K562 (cell line): ENCODE measurements around the gene ZNF566. TPM values are rescaled to one million over a fixed set of nuclear protein-coding genes. Genes with fewer than 3 reads are reported as not detected.

ENCODE experiments used
- ELF4 ChIP-seq: fragments of 450-650 bp; formaldehyde crosslinking; IDR thresholded peaks from 2 replicates; pipeline ENCODE4 v1.4.0; 2022; ENCODE audit warnings: missing genetic modification characterization
- EP300 ChIP-seq: IDR thresholded peaks from 2 replicates; pipeline ENCODE4 v1.6.1; 2012; ENCODE audit warnings: low read length, improper control_type of control experiment
- HNRNPK ChIP-seq: fragments of 200-400 bp; formaldehyde crosslinking; IDR thresholded peaks from one replicate; pipeline ENCODE4 v1.6.1; 2018; ENCODE audit warnings: mild to moderate bottlenecking, low read depth, low read length; ENCODE audit not compliant: poor library complexity, severe bottlenecking
- KDM2B ChIP-seq: fragments of 250-450 bp; sonication (Bioruptor Pico); IDR thresholded peaks from 2 replicates; pipeline ENCODE4 v1.8.0; 2021; ENCODE audit warnings: mild to moderate bottlenecking, moderate library complexity
- KLF6 ChIP-seq: fragments of 250-450 bp; sonication (Bioruptor Pico); IDR thresholded peaks from 2 replicates; pipeline ENCODE4 v1.4.0; 2020; ENCODE audit warnings: mild to moderate bottlenecking, moderate library complexity, borderline replicate concordance
- L3MBTL2 ChIP-seq: fragments of 450-650 bp; IDR thresholded peaks from 2 replicates; pipeline ENCODE4 v1.6.1; 2016; ENCODE audit warnings: mild to moderate bottlenecking, moderate library complexity
- MTF1 ChIP-seq: fragments of 250-450 bp; sonication (Bioruptor Pico); IDR thresholded peaks from 2 replicates; pipeline ENCODE4 v1.9.0; 2021; ENCODE audit warnings: moderate library complexity, mild to moderate bottlenecking, inconsistent platforms, borderline replicate concordance
- NFIX ChIP-seq: fragments of 250-450 bp; sonication (Bioruptor Pico); IDR thresholded peaks from 2 replicates; pipeline ENCODE4 v1.4.0; 2020; ENCODE audit warnings: low read depth, mild to moderate bottlenecking, moderate library complexity
- NFYB ChIP-seq: IDR thresholded peaks from 2 replicates; pipeline ENCODE4 v1.6.1; 2011; ENCODE audit warnings: mild to moderate bottlenecking, moderate library complexity; ENCODE audit not compliant: insufficient read length; ENCODE audit errors: extremely low read depth
- PTRF ChIP-seq: fragments of 450-650 bp; IDR thresholded peaks from 2 replicates; pipeline ENCODE4 v1.6.1; 2016; ENCODE audit warnings: mild to moderate bottlenecking, missing genetic modification characterization, missing compliant biosample characterization
- SNRNP70 ChIP-seq: fragments of 200-400 bp; formaldehyde crosslinking; optimal IDR thresholded peaks from 2 replicates; pipeline ENCODE3; 2017; ENCODE audit warnings: low read depth, low read length
- TBP ChIP-seq: optimal IDR thresholded peaks from 2 replicates; pipeline ENCODE3; 2011; ENCODE audit warnings: low read depth, low read length, improper control_type of control experiment
- TSC22D4 ChIP-seq: fragments of 450-650 bp; IDR thresholded peaks from 2 replicates; pipeline ENCODE4 v1.6.1; 2016; ENCODE audit warnings: missing genetic modification characterization, missing biosample characterization, control low read depth
- ZFP30 ChIP-seq: fragments of 250-450 bp; sonication (Bioruptor Pico); IDR thresholded peaks from 2 replicates; pipeline ENCODE4 v1.8.0; 2022; ENCODE audit warnings: moderate library complexity, mild to moderate bottlenecking, inconsistent platforms, borderline replicate concordance
- ZKSCAN1 ChIP-seq: fragments of 150-350 bp; IDR thresholded peaks from 2 replicates; pipeline ENCODE4 v1.6.1; 2016; ENCODE audit warnings: low read depth, low read length
- ZNF133 ChIP-seq: fragments of 250-450 bp; sonication (Bioruptor Pico); IDR thresholded peaks from 2 replicates; pipeline ENCODE4 v1.4.0; 2020; ENCODE audit warnings: mild to moderate bottlenecking
- ZNF3 ChIP-seq: fragments of 250-450 bp; sonication (Bioruptor Pico); IDR thresholded peaks from 2 replicates; pipeline ENCODE4 v1.5.0; 2021; ENCODE audit warnings: mild to moderate bottlenecking, moderate library complexity
- polyA plus RNA-seq, 8 experiments: library from polyadenylated mRNA; depleted of rRNA in 4 of 8; stranded (reverse) in 5 of 8; unstranded in 3 of 8; fragments of >200 nt; fragmentation: Nextera tagmentation in 2 of 8; fragmentation: Illumina TruSeq in 1 of 8; extraction: Ambion mirVana in 2 of 8; extraction: Trizol in 1 of 8; gene quantifications; 2 replicates each; pipeline versions ENCODE4 v1.2.1 to v1.2.3, GENCODE V29; 2011 to 2014; ENCODE audit warnings: inconsistent platforms in 1 of 8, missing spikeins in 1 of 8
- total RNA-seq, 7 experiments: library from RNA; depleted of rRNA in 6 of 7; stranded (reverse); fragments of >200 nt in 6 of 7; fragmentation: Illumina TruSeq in 2 of 7; extraction: Trizol in 2 of 7; gene quantifications; 2 replicates each; pipeline versions ENCODE4 v1.2.1 to v1.2.3, GENCODE V29; 2011 to 2021; ENCODE audit warnings: low replicate concordance in 1 of 7
- TF ChIP-seq, protein P1 (sequence below): sonication (generic); formaldehyde crosslinking; IDR thresholded peaks from 2 replicates; pipeline ENCODE4 v1.8.0; 2022; ENCODE audit warnings: missing genetic modification reagents, mild to moderate bottlenecking, borderline replicate concordance
- TF ChIP-seq, protein P2 (sequence below): fragments of 250-450 bp; sonication (Bioruptor Pico); IDR thresholded peaks from 2 replicates; pipeline ENCODE4 v1.4.0; 2020; ENCODE audit warnings: mild to moderate bottlenecking, moderate library complexity
- TF ChIP-seq, protein P3 (sequence below): fragments of 450-650 bp; IDR thresholded peaks from one replicate; pipeline ENCODE4 v1.6.1; 2018; ENCODE audit warnings: mild to moderate bottlenecking, moderate library complexity; ENCODE audit not compliant: partially characterized antibody
- TF ChIP-seq, protein P4 (sequence below): fragments of 250-450 bp; sonication (Bioruptor Pico); IDR thresholded peaks from 2 replicates; pipeline ENCODE4 v1.5.1; 2021; ENCODE audit warnings: mild to moderate bottlenecking
- TF ChIP-seq, protein P5 (sequence below): fragments of 450-650 bp; IDR thresholded peaks from 2 replicates; pipeline ENCODE4 v1.6.1; 2016; ENCODE audit warnings: antibody characterized with exemption

Gene ZNF566
- total and polyA plus RNA-seq, 9 of the 15 experiments (the other 6 are each of a cell fraction or from before 2014, with no cell fraction given) = 5.5 to 11.4 (median 9.7) TPM

DNA sequence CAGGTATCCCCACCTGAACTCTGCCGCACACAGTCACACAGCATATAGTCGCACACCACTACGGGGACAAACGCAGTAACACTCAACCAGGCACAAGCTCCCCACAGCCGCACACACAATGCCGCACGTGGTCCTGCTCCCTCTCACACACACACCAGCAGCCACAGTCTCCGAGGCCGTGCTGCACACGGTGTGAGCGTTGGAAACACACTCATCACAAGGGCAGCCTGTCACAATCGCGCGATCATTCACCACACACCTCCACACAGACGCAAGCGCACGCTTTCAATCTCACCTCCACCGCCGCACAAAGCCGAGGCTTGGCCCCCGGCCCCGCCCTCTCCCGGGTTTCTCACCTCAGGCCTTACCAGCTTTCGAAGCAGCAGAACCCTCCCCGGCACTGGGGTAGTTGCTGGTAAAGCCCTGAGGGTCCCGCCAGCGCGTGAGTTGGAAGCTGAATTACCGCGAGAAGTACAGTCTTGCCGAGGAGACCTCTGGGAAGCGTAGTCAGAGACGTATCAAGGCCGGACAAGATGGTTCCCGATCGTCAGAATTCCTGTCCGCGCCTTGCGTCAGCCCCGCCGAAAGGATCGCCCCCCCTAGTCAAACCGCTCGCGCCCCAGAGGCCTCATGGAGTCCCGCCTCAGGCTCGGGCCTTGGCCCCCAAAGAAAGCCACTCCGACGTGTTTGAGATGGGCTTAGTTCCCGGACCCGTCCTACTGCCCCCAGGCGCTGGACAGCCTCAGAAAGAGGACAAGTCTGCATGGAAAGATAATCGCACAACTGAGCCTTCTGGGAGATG is at the start of gene ZNF566 (continued):
- TF ChIP-seq, protein P1, sequence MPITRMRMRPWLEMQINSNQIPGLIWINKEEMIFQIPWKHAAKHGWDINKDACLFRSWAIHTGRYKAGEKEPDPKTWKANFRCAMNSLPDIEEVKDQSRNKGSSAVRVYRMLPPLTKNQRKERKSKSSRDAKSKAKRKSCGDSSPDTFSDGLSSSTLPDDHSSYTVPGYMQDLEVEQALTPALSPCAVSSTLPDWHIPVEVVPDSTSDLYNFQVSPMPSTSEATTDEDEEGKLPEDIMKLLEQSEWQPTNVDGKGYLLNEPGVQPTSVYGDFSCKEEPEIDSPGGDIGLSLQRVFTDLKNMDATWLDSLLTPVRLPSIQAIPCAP (CRISPR knock-in tag) = no peak
- TF ChIP-seq HNRNPK (no peak), ZNF133 (no peak), MTF1 (CRISPR knock-in tag) (no peak), TBP (peak; percentile 77), ZKSCAN1 (0 out of 2 replicates have a peak, but pooled peaks have one; percentile 30), ZNF3 (CRISPR knock-in tag) (no peak), SNRNP70 (no peak), KLF6 (CRISPR knock-in tag) (no peak), TSC22D4 (tag) (no peak), L3MBTL2 (peak; percentile 96), NFIX (no peak), KDM2B (no peak), PTRF (no peak), ELF4 (CRISPR knock-in tag) (no peak), ZFP30 (CRISPR knock-in tag) (no peak), NFYB (no peak), EP300 (no peak)
- TF ChIP-seq, protein P2, sequence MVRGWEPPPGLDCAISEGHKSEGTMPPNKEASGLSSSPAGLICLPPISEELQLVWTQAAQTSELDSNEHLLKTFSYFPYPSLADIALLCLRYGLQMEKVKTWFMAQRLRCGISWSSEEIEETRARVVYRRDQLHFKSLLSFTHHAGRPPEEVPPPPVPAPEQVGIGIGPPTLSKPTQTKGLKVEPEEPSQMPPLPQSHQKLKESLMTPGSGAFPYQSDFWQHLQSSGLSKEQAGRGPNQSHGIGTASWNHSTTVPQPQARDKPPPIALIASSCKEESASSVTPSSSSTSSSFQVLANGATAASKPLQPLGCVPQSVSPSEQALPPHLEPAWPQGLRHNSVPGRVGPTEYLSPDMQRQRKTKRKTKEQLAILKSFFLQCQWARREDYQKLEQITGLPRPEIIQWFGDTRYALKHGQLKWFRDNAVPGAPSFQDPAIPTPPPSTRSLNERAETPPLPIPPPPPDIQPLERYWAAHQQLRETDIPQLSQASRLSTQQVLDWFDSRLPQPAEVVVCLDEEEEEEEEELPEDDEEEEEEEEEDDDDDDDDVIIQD (CRISPR knock-in tag) = no peak
- TF ChIP-seq, protein P3, sequence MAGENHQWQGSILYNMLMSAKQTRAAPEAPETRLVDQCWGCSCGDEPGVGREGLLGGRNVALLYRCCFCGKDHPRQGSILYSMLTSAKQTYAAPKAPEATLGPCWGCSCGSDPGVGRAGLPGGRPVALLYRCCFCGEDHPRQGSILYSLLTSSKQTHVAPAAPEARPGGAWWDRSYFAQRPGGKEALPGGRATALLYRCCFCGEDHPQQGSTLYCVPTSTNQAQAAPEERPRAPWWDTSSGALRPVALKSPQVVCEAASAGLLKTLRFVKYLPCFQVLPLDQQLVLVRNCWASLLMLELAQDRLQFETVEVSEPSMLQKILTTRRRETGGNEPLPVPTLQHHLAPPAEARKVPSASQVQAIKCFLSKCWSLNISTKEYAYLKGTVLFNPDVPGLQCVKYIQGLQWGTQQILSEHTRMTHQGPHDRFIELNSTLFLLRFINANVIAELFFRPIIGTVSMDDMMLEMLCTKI = no peak
- TF ChIP-seq, protein P4, sequence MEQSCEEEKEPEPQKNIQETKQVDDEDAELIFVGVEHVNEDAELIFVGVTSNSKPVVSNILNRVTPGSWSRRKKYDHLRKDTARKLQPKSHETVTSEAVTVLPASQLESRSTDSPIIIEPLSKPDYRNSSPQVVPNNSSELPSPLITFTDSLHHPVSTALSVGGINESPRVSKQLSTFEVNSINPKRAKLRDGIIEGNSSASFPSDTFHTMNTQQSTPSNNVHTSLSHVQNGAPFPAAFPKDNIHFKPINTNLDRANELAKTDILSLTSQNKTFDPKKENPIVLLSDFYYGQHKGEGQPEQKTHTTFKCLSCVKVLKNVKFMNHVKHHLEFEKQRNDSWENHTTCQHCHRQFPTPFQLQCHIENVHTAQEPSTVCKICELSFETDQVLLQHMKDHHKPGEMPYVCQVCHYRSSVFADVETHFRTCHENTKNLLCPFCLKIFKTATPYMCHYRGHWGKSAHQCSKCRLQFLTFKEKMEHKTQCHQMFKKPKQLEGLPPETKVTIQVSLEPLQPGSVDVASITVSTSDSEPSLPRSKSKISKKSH (CRISPR knock-in tag) = no peak
- TF ChIP-seq, protein P5, sequence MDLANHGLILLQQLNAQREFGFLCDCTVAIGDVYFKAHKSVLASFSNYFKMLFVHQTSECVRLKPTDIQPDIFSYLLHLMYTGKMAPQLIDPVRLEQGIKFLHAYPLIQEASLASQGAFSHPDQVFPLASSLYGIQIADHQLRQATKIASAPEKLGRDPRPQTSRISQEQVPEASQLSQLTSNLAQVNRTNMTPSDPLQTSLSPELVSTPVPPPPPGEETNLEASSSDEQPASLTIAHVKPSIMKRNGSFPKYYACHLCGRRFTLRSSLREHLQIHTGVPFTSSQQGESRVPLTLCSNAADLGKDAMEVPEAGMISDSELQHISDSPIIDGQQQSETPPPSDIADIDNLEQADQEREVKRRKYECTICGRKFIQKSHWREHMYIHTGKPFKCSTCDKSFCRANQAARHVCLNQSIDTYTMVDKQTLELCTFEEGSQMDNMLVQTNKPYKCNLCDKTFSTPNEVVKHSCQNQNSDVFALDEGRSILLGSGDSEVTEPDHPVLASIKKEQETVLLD = 0 out of 2 replicates have a peak, but pooled peaks have one; percentile 62
